Gastrocnemius medialis (tissue), 4 donors: ENCODE measurements around the gene KRT16. TPM values are rescaled to one million over a fixed set of nuclear protein-coding genes. Genes with fewer than 3 reads are reported as not detected.
"Not testable (repeated sequence)": the region's sequence is repeated elsewhere in the genome, so short reads cannot be mapped to it uniquely, and the experiment has no call there.

Experiments used
- ATAC-seq, 2 donors: fragments of 150-250 bp; one replicate each; pipeline ENCODE4 v1.9.1; 2016
- DNase-seq, 2 donors: peaks; one replicate each; pipeline ENCODE4 v3.0.0-alpha.2; 2019
- H3K27ac ChIP-seq, 4 donors: fragments of 200-600 bp; sonication (generic); 1 replicate in 1 of 4; 2 replicates in 3 of 4; pipeline ENCODE4 v1.5.1; 2016 to 2018; ENCODE audit warnings: mild to moderate bottlenecking in 2 of 4, moderate library complexity in 1 of 4
- H3K27me3 ChIP-seq, 3 donors: fragments of 200-600 bp; sonication (generic) in 2 of 3; 1 replicate in 1 of 3; 2 replicates in 2 of 3; pipeline versions ENCODE4 v1.5.1 to v1.6.0; 2016 to 2019; ENCODE audit warnings: mild to moderate bottlenecking in 1 of 3, moderate library complexity in 1 of 3
- H3K36me3 ChIP-seq, 2 donors: fragments of 200-600 bp; sonication (generic) in 1 of 2; one replicate each; pipeline ENCODE4 v1.5.1; 2017 to 2018
- H3K4me1 ChIP-seq, 2 donors: fragments of 200-600 bp; sonication (generic) in 1 of 2; one replicate each; pipeline ENCODE4 v1.5.1; 2016 to 2017; ENCODE audit warnings: mild to moderate bottlenecking in 2 of 2
- H3K4me3 ChIP-seq, 4 donors: fragments of 200-600 bp; sonication (generic) in 3 of 4; 1 replicate in 1 of 4; 2 replicates in 3 of 4; pipeline ENCODE4 v1.5.1; 2016 to 2019; ENCODE audit warnings: mild to moderate bottlenecking in 2 of 4
- H3K9me3 ChIP-seq, 3 donors: fragments of 200-600 bp; sonication (generic) in 2 of 3; 1 replicate in 1 of 3; 2 replicates in 2 of 3; pipeline ENCODE4 v1.5.1; 2016 to 2019
- CTCF ChIP-seq, 5 experiments: fragments of 450-650 bp in 3 of 5; fragments of 200-600 bp in 2 of 5; sonication (generic) in 2 of 5; IDR thresholded peaks in 4 of 5; conservative IDR thresholded peaks in 1 of 5; 1 replicate in 4 of 5; 2 replicates in 1 of 5; pipeline ENCODE4 v1.5.1; 2016 to 2019; ENCODE audit warnings: antibody characterized with exemption in 5 of 5, mild to moderate bottlenecking in 3 of 5, moderate library complexity in 3 of 5
- POLR2A ChIP-seq, 2 donors: fragments of 450-650 bp; IDR thresholded peaks; one replicate each; pipeline ENCODE4 v1.6.1; 2017; ENCODE audit warnings: antibody characterized with exemption in 2 of 2, mild to moderate bottlenecking in 2 of 2, moderate library complexity in 2 of 2
- in situ Hi-C, 4 donors: fragments of 200-750 bp; cut with MboI; loops; one replicate each; pipeline versions ENCODE4 v1.15.0 to v1.8.0; 2017; ENCODE audit warnings: low sequenced_read_pairs in 4 of 4
- intact Hi-C: fragments of 100-400 bp; cut with DNase I; formaldehyde crosslinking; loops from one replicate; pipeline ENCODE4 v1.15.1; 2023; ENCODE audit warnings: low total_unique reads
- total RNA-seq, 4 donors: library from RNA; depleted of rRNA; stranded (reverse); fragments of >200 nt; gene quantifications; one replicate each; pipeline versions ENCODE4 v1.1.0 to v1.2.3, GENCODE V29; 2016

KRT16 gene
- total RNA-seq, 4 donors from 2014 or later, result 0.34 TPM; not detected in 3

GRCh38 chr17:41631898-41632285 lies 19.3 kb upstream of the KRT16 start:
- Histone ChIP-seq H3K27ac (no peak overlapping the region), H3K4me1 (peaks cover 0 to 2% of the 10 kb centered on the region in 2 donors), H3K36me3 (no peaks in the 10 kb centered on the region), H3K27me3 (no peaks in the 10 kb centered on the region), H3K4me3 (no peak overlapping the region), H3K9me3 (no peaks in the 10 kb centered on the region)
- in situ Hi-C loops (no loop called here), intact Hi-C loops (no loop called here)
- ATAC-seq (no peak), DNase-seq (no peak)
- TF ChIP-seq POLR2A (IDR thresholded peaks at IDR 0.05) (no peak), CTCF (IDR thresholded peaks at IDR 0.05 in 4 of 5, conservative IDR thresholded peaks at IDR 0.05 in 1 of 5) (no peak)

- no peak for TF ChIP-seq CTCF (IDR thresholded peaks at IDR 0.05 in 4 of 5, conservative IDR thresholded peaks at IDR 0.05 in 1 of 5)
- no peak for TF ChIP-seq POLR2A (IDR thresholded peaks at IDR 0.05)
- intact Hi-C loops (no loop called here), in situ Hi-C loops (no loop called here)
- no peaks in the 10 kb centered on the region for H3K36me3 ChIP-seq
- H3K9me3 ChIP-seq, result no peaks in the 10 kb centered on the region
- no peak overlapping the region for H3K27ac ChIP-seq
- no peak for DNase-seq
- no peak for ATAC-seq
- no peak overlapping the region for H3K4me3 ChIP-seq
- no peaks in the 10 kb centered on the region for H3K27me3 ChIP-seq
- H3K4me1 ChIP-seq, result peaks cover 0 to 2% of the 10 kb centered on the region in 2 donors
Measured at GRCh38 chr17:41631025-41631897, 18.7 kb upstream of the KRT16 start.

GRCh38 chr17:41629826-41630670 lies 17.5 kb upstream of the KRT16 start:
- ATAC-seq, result no peak
- no peaks in the 10 kb centered on the region for H3K27me3 ChIP-seq
- DNase-seq, result no peak
- intact Hi-C loops (no loop called here), in situ Hi-C loops (no loop called here)
- H3K9me3 ChIP-seq, result no peaks in the 10 kb centered on the region
- H3K4me1 ChIP-seq, result peaks cover 0 to 2% of the 10 kb centered on the region in 2 donors
- H3K4me3 ChIP-seq, result no peak overlapping the region
- no peaks in the 10 kb centered on the region for H3K36me3 ChIP-seq
- TF ChIP-seq POLR2A (IDR thresholded peaks at IDR 0.05) (no peak), CTCF (IDR thresholded peaks at IDR 0.05 in 4 of 5, conservative IDR thresholded peaks at IDR 0.05 in 1 of 5) (no peak)
- no peak overlapping the region for H3K27ac ChIP-seq

- Histone ChIP-seq H3K4me1 (no peaks in the 10 kb centered on the region), H3K27ac (no peak overlapping the region), H3K4me3 (no peak overlapping the region), H3K36me3 (no peaks in the 10 kb centered on the region), H3K27me3 (no peaks in the 10 kb centered on the region), H3K9me3 (no peaks in the 10 kb centered on the region)
- in situ Hi-C loops, result no loop called here
- no peak for DNase-seq
- TF ChIP-seq POLR2A (IDR thresholded peaks at IDR 0.05), result no peak
- TF ChIP-seq CTCF (IDR thresholded peaks at IDR 0.05 in 4 of 5, conservative IDR thresholded peaks at IDR 0.05 in 1 of 5), result no peak
- intact Hi-C loops, result no loop called here
- no peak for ATAC-seq
Measured at GRCh38 chr17:41629316-41629715, 16.7 kb upstream of the KRT16 start.

GRCh38 chr17:41628621-41629255 lies 16.2 kb upstream of the KRT16 start:
- H3K4me1 ChIP-seq, H3K27me3 ChIP-seq, H3K4me3 ChIP-seq, DNase-seq, H3K36me3 ChIP-seq, H3K27ac ChIP-seq, ATAC-seq, H3K9me3 ChIP-seq, in situ Hi-C loops, intact Hi-C loops: not testable (repeated sequence)

- H3K4me1 ChIP-seq, intact Hi-C loops, in situ Hi-C loops, H3K9me3 ChIP-seq, H3K36me3 ChIP-seq, ATAC-seq, H3K27ac ChIP-seq, H3K4me3 ChIP-seq, DNase-seq, H3K27me3 ChIP-seq: not testable (repeated sequence)
Measured at GRCh38 chr17:41628073-41628370, 15.5 kb upstream of the KRT16 start.
